Measurements from ENCODE around the gene SLC10A7.

SLC10A7 gene

GRCh38 chr4:146521541-146522097 is at the start of gene SLC10A7:
TSS of gene SLC10A7 (minus strand) at chr4:146521940. CDS start at chr4:146521717, 223 bp downstream.
- peak; percentile 69 for DNase-seq (ENCODE audit: low read depth)

- no peak for DNase-seq (ENCODE audit: low read depth)
These were observed 45.7 kb upstream of the SLC10A7 start for GRCh38 chr4:146567396-146567795.

GRCh38 chr4:146564492-146564891 is 42.8 kb upstream of the SLC10A7 start:
- DNase-seq (ENCODE audit: low read depth): no peak

GRCh38 chr4:146550161-146550560 is 28.4 kb upstream of the SLC10A7 start:
- no peak for DNase-seq (ENCODE audit: low read depth)

- no peak for DNase-seq (ENCODE audit: low read depth)
These were observed 26.7 kb upstream of the SLC10A7 start for GRCh38 chr4:146548443-146548842.

GRCh38 chr4:146545102-146545501 is 23.4 kb upstream of the SLC10A7 start:
- peak; percentile 47 for DNase-seq (ENCODE audit: low read depth)

GRCh38 chr4:146534178-146534577 is 12.4 kb upstream of the SLC10A7 start:
- DNase-seq (ENCODE audit: low read depth): no peak

GRCh38 chr4:146525754-146526153 is 4.0 kb upstream of the SLC10A7 start:
- DNase-seq (ENCODE audit: low read depth): no peak

GRCh38 chr4:146524663-146525062 is 2.9 kb upstream of the SLC10A7 start:
- no peak for DNase-seq (ENCODE audit: low read depth)

- DNase-seq (ENCODE audit: low read depth): no peak
These were observed 1.1 kb upstream of the SLC10A7 start for GRCh38 chr4:146522869-146523205.

- peak; percentile 77 for DNase-seq (ENCODE audit: low read depth)
These were observed 543 bp upstream of the SLC10A7 start for GRCh38 chr4:146522098-146522868.

GRCh38 chr4:146520896-146521540 is 722 bp downstream of the SLC10A7 start:
- peak; percentile 75 for DNase-seq (ENCODE audit: low read depth)

- DNase-seq (ENCODE audit: low read depth): no peak
These were observed 6.9 kb downstream of the SLC10A7 start for GRCh38 chr4:146514651-146515357.

- DNase-seq (ENCODE audit: low read depth): no peak
These were observed 8.2 kb downstream of the SLC10A7 start for GRCh38 chr4:146513548-146513947.

GRCh38 chr4:146511381-146511780 is 10.4 kb downstream of the SLC10A7 start:
- DNase-seq (ENCODE audit: low read depth): no peak

GRCh38 chr4:146510942-146511341 is 10.8 kb downstream of the SLC10A7 start:
- DNase-seq (ENCODE audit: low read depth): no peak

- DNase-seq (ENCODE audit: low read depth): peak; percentile 16
These were observed 13.4 kb downstream of the SLC10A7 start for GRCh38 chr4:146508229-146508939.

- DNase-seq (ENCODE audit: low read depth): peak; percentile 18
These were observed 14.1 kb downstream of the SLC10A7 start for GRCh38 chr4:146507632-146508031.

GRCh38 chr4:146506272-146506671 is 15.5 kb downstream of the SLC10A7 start:
- no peak for DNase-seq (ENCODE audit: low read depth)

- DNase-seq (ENCODE audit: low read depth): no peak
These were observed 21.5 kb downstream of the SLC10A7 start for GRCh38 chr4:146500216-146500615.

GRCh38 chr4:146498291-146498690 is 23.4 kb downstream of the SLC10A7 start:
- DNase-seq (ENCODE audit: low read depth): no peak

- peak; percentile 83 for DNase-seq (ENCODE audit: low read depth)
These were observed 26.5 kb downstream of the SLC10A7 start for GRCh38 chr4:146495269-146495668.
